Adrenal gland (tissue), 5 donors: Measurements from ENCODE around the gene DAB2.

Experiments used
- POLR2A ChIP-seq, 2 donors: fragments of 450-650 bp; IDR thresholded peaks; one replicate each; pipeline ENCODE4 v1.6.1; 2017; ENCODE audit warnings: antibody characterized with exemption in 2 of 2, mild to moderate bottlenecking in 2 of 2, moderate library complexity in 1 of 2
- TF ChIP-seq, protein P1 (sequence below), 6 experiments: fragments of 450-650 bp in 4 of 6; fragments of 200-600 bp in 2 of 6; sonication (generic) in 1 of 6; IDR thresholded peaks; 1 replicate in 5 of 6; 2 replicates in 1 of 6; pipeline versions ENCODE4 v1.5.1 to v1.8.0; 2016 to 2021; ENCODE audit warnings: antibody characterized with exemption in 6 of 6, mild to moderate bottlenecking in 2 of 6, moderate library complexity in 1 of 6
- donor health status: DM: no; HTN: no; CAD: no.

DNA sequence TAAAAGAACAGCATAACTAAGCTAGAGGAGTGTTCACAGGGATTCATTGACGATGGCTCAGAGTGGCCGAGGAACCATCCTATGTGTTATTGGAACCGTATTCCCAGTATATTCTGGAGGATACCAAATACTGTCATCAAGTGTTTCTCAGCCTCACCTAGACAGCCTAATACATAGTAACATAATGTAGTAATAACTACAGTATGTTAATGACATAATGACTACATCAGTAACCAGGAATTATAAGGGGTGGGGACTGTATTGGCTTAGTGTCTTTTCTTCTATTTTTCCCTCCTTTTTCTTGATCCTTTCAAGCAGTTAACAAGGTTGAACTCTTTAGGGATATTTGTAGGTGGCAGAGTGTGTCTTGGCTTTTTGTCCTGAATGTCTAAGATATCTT is 33.8 kb downstream of the DAB2 start:
- TF ChIP-seq, protein P1, sequence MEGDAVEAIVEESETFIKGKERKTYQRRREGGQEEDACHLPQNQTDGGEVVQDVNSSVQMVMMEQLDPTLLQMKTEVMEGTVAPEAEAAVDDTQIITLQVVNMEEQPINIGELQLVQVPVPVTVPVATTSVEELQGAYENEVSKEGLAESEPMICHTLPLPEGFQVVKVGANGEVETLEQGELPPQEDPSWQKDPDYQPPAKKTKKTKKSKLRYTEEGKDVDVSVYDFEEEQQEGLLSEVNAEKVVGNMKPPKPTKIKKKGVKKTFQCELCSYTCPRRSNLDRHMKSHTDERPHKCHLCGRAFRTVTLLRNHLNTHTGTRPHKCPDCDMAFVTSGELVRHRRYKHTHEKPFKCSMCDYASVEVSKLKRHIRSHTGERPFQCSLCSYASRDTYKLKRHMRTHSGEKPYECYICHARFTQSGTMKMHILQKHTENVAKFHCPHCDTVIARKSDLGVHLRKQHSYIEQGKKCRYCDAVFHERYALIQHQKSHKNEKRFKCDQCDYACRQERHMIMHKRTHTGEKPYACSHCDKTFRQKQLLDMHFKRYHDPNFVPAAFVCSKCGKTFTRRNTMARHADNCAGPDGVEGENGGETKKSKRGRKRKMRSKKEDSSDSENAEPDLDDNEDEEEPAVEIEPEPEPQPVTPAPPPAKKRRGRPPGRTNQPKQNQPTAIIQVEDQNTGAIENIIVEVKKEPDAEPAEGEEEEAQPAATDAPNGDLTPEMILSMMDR (IDR thresholded peaks at IDR 0.05) = no peak
- TF ChIP-seq POLR2A (IDR thresholded peaks at IDR 0.05) = no peak
